ENCODE results near the gene CRTAC1. TPM values are rescaled to one million over a fixed set of nuclear protein-coding genes. Genes with fewer than 3 reads are reported as not detected.

CRTAC1 gene
- total and polyA plus RNA-seq, 10 of the 15 experiments (the other 5 are each of a cell fraction or from before 2014, with no cell fraction given), result 0.10 TPM; not detected in 9

DNA sequence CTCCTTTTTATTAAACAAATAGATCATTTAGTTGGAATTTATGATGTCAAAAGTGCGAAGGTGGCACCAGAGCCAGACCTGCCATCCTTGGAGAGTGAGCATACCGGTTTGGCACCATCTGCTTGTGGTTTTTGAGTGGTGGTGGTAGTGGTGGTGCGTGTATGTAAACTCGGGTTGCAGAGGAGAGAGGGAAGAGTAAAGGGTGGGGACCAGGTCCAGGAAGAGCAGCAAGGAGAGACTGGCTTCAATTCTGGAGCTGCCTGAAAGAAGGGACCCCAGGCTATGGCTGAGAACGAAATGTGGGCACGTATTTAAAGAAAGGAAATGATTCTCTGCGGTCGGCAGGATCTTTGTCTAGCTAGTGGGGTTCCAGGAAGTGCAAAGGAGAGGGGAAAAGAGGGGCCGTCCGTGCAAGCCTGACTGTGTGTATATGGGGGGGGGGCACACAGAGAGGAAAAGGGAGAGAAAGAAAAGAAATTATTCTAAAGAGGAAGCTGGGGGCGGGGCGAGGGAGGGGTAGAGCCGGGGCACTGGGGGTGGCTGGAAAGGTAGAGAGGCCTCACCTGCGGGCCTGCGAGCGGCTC is 181.2 kb downstream of the CRTAC1 start:
- H3K4me1 ChIP-seq (ENCODE audit: control insufficient read depth, insufficient read depth, low read length), result no peaks in the 10 kb centered on the region
- peak overlapping the region; percentile 53; the same call in 1 of the 2 replicates for H3K4me3 ChIP-seq
- intact Hi-C loops (cut with micrococcal nuclease; ENCODE audit: unreplicated experiment), result no loop called here
- H2AFZ ChIP-seq (ENCODE audit: control insufficient read depth, low read depth, low read length), result peak overlapping the region; percentile 44
- under 1% methylated on average over 14 of the region's 16 CpGs for WGBS (ENCODE audit: insufficient coverage, insufficient replicate concordance, low lambda C conversion rate, missing lambda C conversion rate)
- H3K36me3 ChIP-seq (ENCODE audit: control insufficient read depth in 2 of 2, insufficient read depth in 2 of 2, low read length in 1 of 2), result no peaks in the 10 kb centered on the region
- H4K20me1 ChIP-seq (ENCODE audit: control insufficient read depth, insufficient read depth), result no peaks in the 10 kb centered on the region
- peaks cover 1 to 9% of the 10 kb centered on the region in 2 experiments; a peak in 3 of 4 replicates for H3K27me3 ChIP-seq (replicated peaks in 1 of 2; ENCODE audit: control insufficient read depth in 2 of 2, insufficient read depth in 2 of 2, low read length in 1 of 2)
- no peak for DNase-seq (ENCODE audit: low read depth, low spot score)
- H3K79me2 ChIP-seq (ENCODE audit: control insufficient read depth, insufficient read depth, low read length), result no peaks in the 10 kb centered on the region
- H3K27ac ChIP-seq (ENCODE audit: control insufficient read depth, insufficient read depth), result no peak overlapping the region
- ChIA-PET POLR2A (no interaction called here), CTCF (interaction anchor here (0.6 kb wide), 1 partner anchor 351 kb away, joined by 3 read pairs; no protein-coding TSS in a partner anchor), RAD21 (ENCODE audit: unreplicated experiment) (no interaction called here), SMC1A (ENCODE audit: uncharacterized antibody, unreplicated experiment) (no interaction called here)
- BruUV-seq (replicated peaks), result no TSS peak
- in situ Hi-C loops (cut with MboI), result no loop called here
- H3K9me3 ChIP-seq (replicated peaks; ENCODE audit: control insufficient read depth, insufficient read depth, low read length), result no peaks in the 10 kb centered on the region
- no peak for FAIRE-seq
- ATAC-seq, result peak; percentile 29; the same call in 2 of the 3 replicates
- H3K9ac ChIP-seq (ENCODE audit: control insufficient read depth, insufficient read depth, low read length), result no peak overlapping the region
- peak overlapping the region; percentile 68; the same call in 1 of the 2 replicates for H3K4me2 ChIP-seq (ENCODE audit: control insufficient read depth, insufficient read depth)
- TF ChIP-seq BHLHE40 (IDR thresholded peaks at IDR 0.05; ENCODE audit: borderline replicate concordance in 1 of 2, low read depth in 2 of 2, low read length in 1 of 2) (no peak), NFIC (IDR thresholded peaks at IDR 0.05; ENCODE audit: low read depth, low read length) (no peak), EZH2 (IDR thresholded peaks at IDR 0.05; ENCODE audit: borderline replicate concordance, control insufficient read depth, low read depth, low read length) (0 out of 2 replicates have a peak, but pooled peaks have one; percentile 15), PAX8 (IDR thresholded peaks at IDR 0.05) (no peak), NFXL1 (IDR thresholded peaks at IDR 0.05; ENCODE audit: borderline replicate concordance) (no peak), POLR2AphosphoS2 (IDR thresholded peaks at IDR 0.05; ENCODE audit: low read depth, low read length) (no peak), TCF12 (IDR thresholded peaks at IDR 0.05; ENCODE audit: low read depth, low read length) (no peak)
- TF ChIP-seq, protein P1, sequence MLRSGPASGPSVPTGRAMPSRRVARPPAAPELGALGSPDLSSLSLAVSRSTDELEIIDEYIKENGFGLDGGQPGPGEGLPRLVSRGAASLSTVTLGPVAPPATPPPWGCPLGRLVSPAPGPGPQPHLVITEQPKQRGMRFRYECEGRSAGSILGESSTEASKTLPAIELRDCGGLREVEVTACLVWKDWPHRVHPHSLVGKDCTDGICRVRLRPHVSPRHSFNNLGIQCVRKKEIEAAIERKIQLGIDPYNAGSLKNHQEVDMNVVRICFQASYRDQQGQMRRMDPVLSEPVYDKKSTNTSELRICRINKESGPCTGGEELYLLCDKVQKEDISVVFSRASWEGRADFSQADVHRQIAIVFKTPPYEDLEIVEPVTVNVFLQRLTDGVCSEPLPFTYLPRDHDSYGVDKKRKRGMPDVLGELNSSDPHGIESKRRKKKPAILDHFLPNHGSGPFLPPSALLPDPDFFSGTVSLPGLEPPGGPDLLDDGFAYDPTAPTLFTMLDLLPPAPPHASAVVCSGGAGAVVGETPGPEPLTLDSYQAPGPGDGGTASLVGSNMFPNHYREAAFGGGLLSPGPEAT (IDR thresholded peaks at IDR 0.05; ENCODE audit: low read depth), result no peak

Data from GM12878 (cell line).